Stimulated activated effector memory CD8-positive, alpha-beta T cell treated with anti-CD3 and anti-CD28 coated beads, Interleukin-12 subunit alpha, Interleukin-12 subunit beta, amount 100 ng/mL, for 72 hours (primary cell): ENCODE results near the gene CENPB.

Experiments
- ATAC-seq: fragments of 150-1000 bp; cut with Tn5 transposase; 2 replicates; pipeline ENCODE4 v1.10.0; 2021
- DNase-seq, 2 donors: peaks; one replicate each; pipeline ENCODE4 v3.0.0; 2021 to 2022; ENCODE audit warnings: low spot score in 2 of 2
- H3K27ac Mint-ChIP-seq: one replicate; pipeline ENCODE4 v1.8.0; 2022; ENCODE audit warnings: mild to moderate bottlenecking, mixed read lengths
- H3K36me3 Mint-ChIP-seq: one replicate; pipeline ENCODE4 v1.8.0; 2022; ENCODE audit warnings: mild to moderate bottlenecking, mixed read lengths
- H3K4me1 Mint-ChIP-seq: one replicate; pipeline ENCODE4 v1.8.0; 2022; ENCODE audit warnings: mixed read lengths
- H3K4me3 Mint-ChIP-seq: one replicate; pipeline ENCODE4 v1.8.0; 2022; ENCODE audit warnings: mild to moderate bottlenecking, mixed read lengths
- H3K9me3 Mint-ChIP-seq: one replicate; pipeline ENCODE4 v1.8.0; 2022; ENCODE audit warnings: mixed read lengths

CENPB gene

GRCh38 chr20:3815703-3816315, 29.3 kb upstream of the CENPB start:
- peaks cover 75% of the 10 kb centered on the region for H3K4me1 Mint-ChIP-seq
- peak; percentile 37 for ATAC-seq
- no peaks in the 10 kb centered on the region for H3K9me3 Mint-ChIP-seq
- DNase-seq: peak; percentile 29 to 70
- peak overlapping the region; percentile 58 for H3K4me3 Mint-ChIP-seq
- H3K27ac Mint-ChIP-seq: peak overlapping the region; percentile 69
- peaks cover 26% of the 10 kb centered on the region for H3K36me3 Mint-ChIP-seq

- Mint-ChIP-seq H3K36me3 (peaks cover 21% of the 10 kb centered on the region), H3K9me3 (no peaks in the 10 kb centered on the region), H3K27ac (peak overlapping the region; percentile 69), H3K4me3 (peak overlapping the region; percentile 58), H3K4me1 (peaks cover 83% of the 10 kb centered on the region)
- no peak for ATAC-seq
- DNase-seq: no peak
Observed at GRCh38 chr20:3814928-3815495, 28.5 kb upstream of the CENPB start.

GRCh38 chr20:3813848-3814581, 27.5 kb upstream of the CENPB start:
- ATAC-seq (peak; percentile 64), DNase-seq (no peak)
- peak overlapping the region; percentile 99 for H3K27ac Mint-ChIP-seq
- no peaks in the 10 kb centered on the region for H3K9me3 Mint-ChIP-seq
- peaks cover 76% of the 10 kb centered on the region for H3K4me1 Mint-ChIP-seq
- H3K4me3 Mint-ChIP-seq: peak overlapping the region; percentile 32
- peaks cover 18% of the 10 kb centered on the region for H3K36me3 Mint-ChIP-seq

GRCh38 chr20:3812975-3813847, 26.7 kb upstream of the CENPB start:
- Mint-ChIP-seq H3K36me3 (peaks cover 15% of the 10 kb centered on the region), H3K4me3 (peak overlapping the region; percentile 32), H3K4me1 (peaks cover 68% of the 10 kb centered on the region), H3K27ac (peak overlapping the region; percentile 99), H3K9me3 (no peaks in the 10 kb centered on the region)
- no peak for DNase-seq
- no peak for ATAC-seq

- ATAC-seq: no peak
- peak overlapping the region; percentile 90 for H3K4me3 Mint-ChIP-seq
- H3K4me1 Mint-ChIP-seq: peaks cover 72% of the 10 kb centered on the region
Observed at GRCh38 chr20:3812259-3812681, 25.7 kb upstream of the CENPB start.

GRCh38 chr20:3811467-3812258, 25.1 kb upstream of the CENPB start:
- Mint-ChIP-seq H3K9me3 (no peaks in the 10 kb centered on the region), H3K4me3 (peak overlapping the region; percentile 90), H3K27ac (peak overlapping the region; percentile 99), H3K36me3 (peaks cover 21% of the 10 kb centered on the region), H3K4me1 (peaks cover 75% of the 10 kb centered on the region)
- ATAC-seq (peak; percentile 90), DNase-seq (peak; percentile 80 to 91)

More at GRCh38 chr20:3812259-3812681, 25.7 kb upstream of the CENPB start:
- H3K9me3 Mint-ChIP-seq: no peaks in the 10 kb centered on the region
- H3K36me3 Mint-ChIP-seq: peaks cover 15% of the 10 kb centered on the region
- no peak for DNase-seq
- peak overlapping the region; percentile 99 for H3K27ac Mint-ChIP-seq

GRCh38 chr20:3808544-3808943, 22.0 kb upstream of the CENPB start:
- no peak for DNase-seq
- H3K27ac Mint-ChIP-seq: no peak overlapping the region
- peaks cover 53% of the 10 kb centered on the region for H3K36me3 Mint-ChIP-seq
- no peak for ATAC-seq
- H3K4me1 Mint-ChIP-seq: peaks cover 77% of the 10 kb centered on the region
- H3K4me3 Mint-ChIP-seq: no peak overlapping the region
- no peaks in the 10 kb centered on the region for H3K9me3 Mint-ChIP-seq

- ATAC-seq (no peak), DNase-seq (no peak)
- no peak overlapping the region for H3K4me3 Mint-ChIP-seq
- H3K9me3 Mint-ChIP-seq: no peaks in the 10 kb centered on the region
- H3K4me1 Mint-ChIP-seq: peaks cover 72% of the 10 kb centered on the region
- H3K27ac Mint-ChIP-seq: peak overlapping the region; percentile 98
- H3K36me3 Mint-ChIP-seq: peaks cover 75% of the 10 kb centered on the region
Observed at GRCh38 chr20:3804781-3805180, 18.2 kb upstream of the CENPB start.

- ATAC-seq (no peak), DNase-seq (no peak)
- peaks cover 77% of the 10 kb centered on the region for H3K36me3 Mint-ChIP-seq
- H3K4me3 Mint-ChIP-seq: no peak overlapping the region
- peak overlapping the region; percentile 98 for H3K27ac Mint-ChIP-seq
- no peaks in the 10 kb centered on the region for H3K9me3 Mint-ChIP-seq
- peaks cover 77% of the 10 kb centered on the region for H3K4me1 Mint-ChIP-seq
Observed at GRCh38 chr20:3804254-3804751, 17.8 kb upstream of the CENPB start.

- H3K4me3 Mint-ChIP-seq: no peak overlapping the region
- ATAC-seq (no peak), DNase-seq (no peak)
- no peaks in the 10 kb centered on the region for H3K9me3 Mint-ChIP-seq
- H3K4me1 Mint-ChIP-seq: peaks cover 81% of the 10 kb centered on the region
- peak overlapping the region; percentile 98 for H3K27ac Mint-ChIP-seq
- H3K36me3 Mint-ChIP-seq: peaks cover 81% of the 10 kb centered on the region
Observed at GRCh38 chr20:3803854-3804253, 17.3 kb upstream of the CENPB start.

- H3K4me3 Mint-ChIP-seq: no peak overlapping the region
- ATAC-seq: no peak
- no peaks in the 10 kb centered on the region for H3K9me3 Mint-ChIP-seq
- peak overlapping the region; percentile 98 for H3K27ac Mint-ChIP-seq
- no peak for DNase-seq
- H3K4me1 Mint-ChIP-seq: peaks cover 87% of the 10 kb centered on the region
- peaks cover 87% of the 10 kb centered on the region for H3K36me3 Mint-ChIP-seq
Observed at GRCh38 chr20:3803289-3803688, 16.7 kb upstream of the CENPB start.

GRCh38 chr20:3802524-3803239, 16.1 kb upstream of the CENPB start:
- Mint-ChIP-seq H3K36me3 (peaks cover 93% of the 10 kb centered on the region), H3K27ac (peak overlapping the region; percentile 98), H3K4me3 (no peak overlapping the region), H3K9me3 (no peaks in the 10 kb centered on the region), H3K4me1 (peaks cover 90% of the 10 kb centered on the region)
- DNase-seq (no peak), ATAC-seq (no peak)

- DNase-seq: no peak
- no peaks in the 10 kb centered on the region for H3K9me3 Mint-ChIP-seq
- peaks cover 93% of the 10 kb centered on the region for H3K36me3 Mint-ChIP-seq
- peak overlapping the region; percentile 98 for H3K27ac Mint-ChIP-seq
- no peak for ATAC-seq
- peaks cover 90% of the 10 kb centered on the region for H3K4me1 Mint-ChIP-seq
- H3K4me3 Mint-ChIP-seq: no peak overlapping the region
Observed at GRCh38 chr20:3801846-3802245, 15.3 kb upstream of the CENPB start.

GRCh38 chr20:3801299-3801698, 14.8 kb upstream of the CENPB start:
- H3K27ac Mint-ChIP-seq: peak overlapping the region; percentile 98
- H3K4me3 Mint-ChIP-seq: no peak overlapping the region
- ATAC-seq: peak; percentile 34
- H3K36me3 Mint-ChIP-seq: peaks cover 87% of the 10 kb centered on the region
- DNase-seq: no peak
- H3K4me1 Mint-ChIP-seq: peaks cover 90% of the 10 kb centered on the region
- no peaks in the 10 kb centered on the region for H3K9me3 Mint-ChIP-seq
